ENCODE results near the gene KCNQ1. TPM values are rescaled to one million over a fixed set of nuclear protein-coding genes. Genes with fewer than 3 reads are reported as not detected.

KCNQ1 gene
- total and polyA plus RNA-seq, 2 donors (not counting 1 experiment from before 2014, with no cell fraction given) = 21.5 to 28.8 TPM

DNA sequence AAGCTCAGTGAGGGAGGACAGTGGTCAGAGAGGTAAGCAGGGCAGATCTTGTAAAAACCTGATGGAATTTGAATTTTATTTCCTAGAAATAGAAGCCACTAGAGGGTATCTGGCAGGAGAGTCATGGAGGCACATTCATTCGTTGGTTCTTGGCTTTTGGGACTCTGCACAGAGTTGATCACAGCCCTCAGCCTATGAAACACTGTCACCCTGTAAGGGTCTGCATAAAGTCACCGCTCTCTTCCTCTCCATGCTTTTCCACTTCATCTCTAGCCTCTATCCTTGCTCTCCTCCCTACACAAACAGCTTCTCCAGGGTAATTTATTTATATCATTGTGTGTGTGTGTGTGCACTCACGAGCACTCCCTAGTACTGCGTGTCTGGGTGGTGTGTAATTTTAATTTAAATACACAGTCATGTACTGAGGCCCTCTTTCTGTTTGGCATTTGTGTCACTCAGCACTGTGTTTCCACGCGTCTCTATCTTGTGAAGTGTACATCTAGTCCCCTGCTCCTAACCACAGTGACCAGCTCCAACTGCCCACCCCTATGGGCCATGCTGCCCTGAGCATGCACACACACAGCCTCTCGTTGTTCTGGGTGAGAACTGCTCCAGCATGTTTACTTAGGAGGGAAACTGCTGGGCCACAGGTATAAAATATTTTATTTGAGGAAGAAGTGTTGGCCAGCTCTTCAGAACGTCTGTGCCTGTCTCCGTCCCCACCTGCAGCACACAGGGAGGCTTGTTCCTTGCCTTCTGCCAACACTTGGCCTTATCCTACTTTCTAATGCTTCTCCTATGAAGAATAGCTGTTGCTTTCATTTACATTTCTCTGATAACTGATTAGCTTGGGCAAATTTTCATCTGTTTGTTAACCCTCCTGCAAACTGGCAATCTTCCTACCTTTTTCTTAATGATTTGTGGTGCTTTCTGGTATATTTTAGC is 250.5 kb downstream of the KCNQ1 start:
- H3K4me3 ChIP-seq (ENCODE audit: control extremely low read depth in 1 of 5, extremely low read depth in 1 of 5, insufficient read depth in 1 of 5, low read depth in 2 of 5, low read length in 4 of 5) = no peak overlapping the region
- TF ChIP-seq EZH2 (IDR thresholded peaks at IDR 0.05; ENCODE audit: borderline replicate concordance, insufficient read depth, low read depth, low read length, poor library complexity, severe bottlenecking) = no peak
- TF ChIP-seq, protein P1, sequence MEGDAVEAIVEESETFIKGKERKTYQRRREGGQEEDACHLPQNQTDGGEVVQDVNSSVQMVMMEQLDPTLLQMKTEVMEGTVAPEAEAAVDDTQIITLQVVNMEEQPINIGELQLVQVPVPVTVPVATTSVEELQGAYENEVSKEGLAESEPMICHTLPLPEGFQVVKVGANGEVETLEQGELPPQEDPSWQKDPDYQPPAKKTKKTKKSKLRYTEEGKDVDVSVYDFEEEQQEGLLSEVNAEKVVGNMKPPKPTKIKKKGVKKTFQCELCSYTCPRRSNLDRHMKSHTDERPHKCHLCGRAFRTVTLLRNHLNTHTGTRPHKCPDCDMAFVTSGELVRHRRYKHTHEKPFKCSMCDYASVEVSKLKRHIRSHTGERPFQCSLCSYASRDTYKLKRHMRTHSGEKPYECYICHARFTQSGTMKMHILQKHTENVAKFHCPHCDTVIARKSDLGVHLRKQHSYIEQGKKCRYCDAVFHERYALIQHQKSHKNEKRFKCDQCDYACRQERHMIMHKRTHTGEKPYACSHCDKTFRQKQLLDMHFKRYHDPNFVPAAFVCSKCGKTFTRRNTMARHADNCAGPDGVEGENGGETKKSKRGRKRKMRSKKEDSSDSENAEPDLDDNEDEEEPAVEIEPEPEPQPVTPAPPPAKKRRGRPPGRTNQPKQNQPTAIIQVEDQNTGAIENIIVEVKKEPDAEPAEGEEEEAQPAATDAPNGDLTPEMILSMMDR (IDR thresholded peaks at IDR 0.05) = no peak
- H3K27ac ChIP-seq (ENCODE audit: low read length in 2 of 2) = no peak overlapping the region
- Mint-ChIP-seq H3K27ac (peak overlapping the region; percentile 6), H3K4me1 (peaks cover 32% of the 10 kb centered on the region), H3K4me3 (no peak overlapping the region), H3K27me3 (no peaks in the 10 kb centered on the region), H3K9me3 (ENCODE audit: insufficient read depth) (no peaks in the 10 kb centered on the region)
- WGBS (ENCODE audit: insufficient coverage) = 83% methylated on average over 2 of the region's 9 CpGs
- H3K9me3 ChIP-seq (ENCODE audit: control extremely low read depth in 1 of 3, control insufficient read depth in 2 of 3, insufficient read depth in 1 of 3, low read length in 2 of 3) = peaks cover 0 to 15% (median 0%) of the 10 kb centered on the region in 3 donors
- no peak overlapping the region for H2AFZ ChIP-seq (ENCODE audit: insufficient read depth, low read depth, low read length, poor library complexity, severe bottlenecking)
- H4K20me1 ChIP-seq (ENCODE audit: control insufficient read depth, insufficient read depth, low read length, poor library complexity, severe bottlenecking) = peaks cover 31% of the 10 kb centered on the region
- H3K27me3 ChIP-seq (replicated peaks in 1 of 4; ENCODE audit: control extremely low read depth in 1 of 4, control insufficient read depth in 3 of 4, insufficient read depth in 4 of 4, low read length in 3 of 4) = peaks cover 0 to 8% (median 1%) of the 10 kb centered on the region in 4 experiments
- ChIA-PET POLR2A (no interaction called here), CTCF (no interaction called here)
- H3K79me2 ChIP-seq (ENCODE audit: control insufficient read depth, insufficient read depth, low read length) = peaks cover 5% of the 10 kb centered on the region
- no peak for ATAC-seq (ENCODE audit: low read depth)
- H3K4me2 ChIP-seq (replicated peaks; ENCODE audit: low read depth, low read length, poor library complexity, severe bottlenecking) = peak overlapping the region; percentile 39
- intact Hi-C loops (cut with micrococcal nuclease) = no loop called here
- no peak overlapping the region for H3K9ac ChIP-seq (ENCODE audit: low read length)
- H3K36me3 ChIP-seq (replicated peaks in 1 of 2; ENCODE audit: control extremely low read depth in 1 of 2, control insufficient read depth in 1 of 2, extremely low read depth in 1 of 2, insufficient read depth in 2 of 2, low read length in 1 of 2) = no peaks in the 10 kb centered on the region
- DNase-seq = no peak
- peaks cover 24 to 32% of the 10 kb centered on the region in 2 donors for H3K4me1 ChIP-seq (ENCODE audit: control insufficient read depth in 2 of 2, insufficient read depth in 2 of 2, low read length in 2 of 2)

DNA sequence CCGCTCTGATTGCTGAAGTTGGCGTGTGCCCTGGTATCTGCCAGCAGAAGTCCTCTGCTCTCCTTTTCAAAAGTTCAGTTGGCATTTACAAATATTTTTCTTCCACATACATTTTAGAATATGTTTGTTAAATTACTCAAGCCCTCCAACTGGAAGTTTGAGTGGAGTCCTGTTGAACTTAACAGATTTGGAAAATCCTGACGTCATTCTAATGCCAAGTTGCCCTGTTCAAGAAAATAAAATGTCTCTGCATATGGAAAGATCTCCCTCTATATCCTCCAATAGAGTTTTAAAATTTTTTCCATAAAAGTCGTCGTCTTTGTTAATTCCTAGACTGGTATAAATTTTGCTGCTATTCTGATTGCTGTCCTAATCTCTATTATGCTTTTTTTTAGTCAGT is 251.6 kb downstream of the KCNQ1 start:
- ATAC-seq (ENCODE audit: low read depth) = no peak
- peaks cover 24 to 37% of the 10 kb centered on the region in 2 donors for H3K4me1 ChIP-seq (ENCODE audit: control insufficient read depth in 2 of 2, insufficient read depth in 2 of 2, low read length in 2 of 2)
- peaks cover 0 to 8% (median 1%) of the 10 kb centered on the region in 4 experiments for H3K27me3 ChIP-seq (replicated peaks in 1 of 4; ENCODE audit: control extremely low read depth in 1 of 4, control insufficient read depth in 3 of 4, insufficient read depth in 4 of 4, low read length in 3 of 4)
- no peak for DNase-seq
- no peaks in the 10 kb centered on the region for H3K27me3 Mint-ChIP-seq
- peaks cover 37% of the 10 kb centered on the region for H3K4me1 Mint-ChIP-seq
- intact Hi-C loops (cut with micrococcal nuclease) = no loop called here
- no peak for TF ChIP-seq EZH2 (IDR thresholded peaks at IDR 0.05; ENCODE audit: borderline replicate concordance, insufficient read depth, low read depth, low read length, poor library complexity, severe bottlenecking)
- TF ChIP-seq, protein P1 (IDR thresholded peaks at IDR 0.05) = no peak
- H3K9ac ChIP-seq (ENCODE audit: low read length) = no peak overlapping the region
- ChIA-PET CTCF (no interaction called here), POLR2A (no interaction called here)
- no peak overlapping the region for H3K4me2 ChIP-seq (replicated peaks; ENCODE audit: low read depth, low read length, poor library complexity, severe bottlenecking)
- peaks cover 5% of the 10 kb centered on the region for H3K79me2 ChIP-seq (ENCODE audit: control insufficient read depth, insufficient read depth, low read length)
- no CpG with 5 or more reads among the region's 5 CpGs for WGBS (ENCODE audit: insufficient coverage)
- H3K27ac ChIP-seq (ENCODE audit: low read length in 2 of 2) = no peak overlapping the region
- H2AFZ ChIP-seq (ENCODE audit: insufficient read depth, low read depth, low read length, poor library complexity, severe bottlenecking) = no peak overlapping the region
- H3K4me3 ChIP-seq (ENCODE audit: control extremely low read depth in 1 of 5, extremely low read depth in 1 of 5, insufficient read depth in 1 of 5, low read depth in 2 of 5, low read length in 4 of 5) = no peak overlapping the region
- no peaks in the 10 kb centered on the region for H3K9me3 Mint-ChIP-seq (ENCODE audit: insufficient read depth)
- peaks cover 0 to 15% (median 0%) of the 10 kb centered on the region in 3 donors for H3K9me3 ChIP-seq (ENCODE audit: control extremely low read depth in 1 of 3, control insufficient read depth in 2 of 3, insufficient read depth in 1 of 3, low read length in 2 of 3)
- peaks cover 31% of the 10 kb centered on the region for H4K20me1 ChIP-seq (ENCODE audit: control insufficient read depth, insufficient read depth, low read length, poor library complexity, severe bottlenecking)
- no peak overlapping the region for H3K27ac Mint-ChIP-seq
- H3K36me3 ChIP-seq (replicated peaks in 1 of 2; ENCODE audit: control extremely low read depth in 1 of 2, control insufficient read depth in 1 of 2, extremely low read depth in 1 of 2, insufficient read depth in 2 of 2, low read length in 1 of 2) = no peaks in the 10 kb centered on the region
- no peak overlapping the region for H3K4me3 Mint-ChIP-seq

All from B cell (primary cell).